NCI-H524 treated with DMSO at 0.1 percent for 48 hours (cell line): Measurements from ENCODE around the gene GBF1.
"Not testable (repeated sequence)": the region's sequence is repeated elsewhere in the genome, so short reads cannot be mapped to it uniquely, and the experiment has no call there.

Experiments
- DNase-seq: peaks from one replicate; lab custom pipeline; 2025; lab: John Stamatoyannopoulos, UW

Gene GBF1

GRCh38 chr10:102267748-102268147, 22.4 kb downstream of the GBF1 start:
- DNase-seq, result no peak

GRCh38 chr10:102268375-102268888, 23.1 kb downstream of the GBF1 start:
- DNase-seq, result no peak

DNA sequence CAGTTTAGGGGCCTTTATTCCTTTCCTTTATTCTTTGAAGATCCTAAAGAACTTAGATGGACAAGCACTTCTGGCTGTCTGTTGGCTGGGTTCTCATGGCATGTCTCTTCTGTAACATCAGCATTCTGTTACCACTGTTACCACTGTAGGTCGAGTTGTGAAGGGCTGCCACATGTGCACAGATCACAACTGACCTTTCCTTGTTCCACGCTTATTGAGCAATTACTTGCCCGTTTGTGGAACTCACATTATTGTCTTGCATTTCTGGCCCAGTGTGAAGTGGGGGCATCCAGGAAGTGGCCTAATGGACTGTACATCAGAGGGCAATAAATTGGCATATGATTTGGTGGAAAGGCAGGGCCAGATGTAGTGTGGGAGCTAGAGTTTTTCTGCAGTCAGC, 23.7 kb downstream of the GBF1 start:
- DNase-seq, result no peak

DNA sequence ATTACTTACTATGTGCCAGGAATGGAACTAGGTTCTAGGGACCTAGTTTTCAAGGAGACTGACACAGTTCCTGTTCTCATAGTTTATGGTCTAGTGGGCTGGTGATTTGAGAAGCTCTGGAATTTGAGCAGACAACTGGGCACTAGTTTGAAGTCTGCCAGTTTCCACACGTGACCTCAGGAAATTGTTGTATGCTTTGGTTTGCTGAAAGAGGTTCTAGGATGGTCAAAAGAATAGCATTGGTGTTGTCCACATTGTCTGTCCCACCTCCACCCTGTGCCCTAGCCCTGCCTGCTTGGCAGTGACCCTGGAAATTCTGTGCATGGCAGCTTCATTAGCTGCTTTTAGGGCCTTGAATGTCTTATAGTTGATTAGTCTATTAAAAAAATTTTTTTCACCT, 28.7 kb downstream of the GBF1 start:
- DNase-seq, result no peak

DNA sequence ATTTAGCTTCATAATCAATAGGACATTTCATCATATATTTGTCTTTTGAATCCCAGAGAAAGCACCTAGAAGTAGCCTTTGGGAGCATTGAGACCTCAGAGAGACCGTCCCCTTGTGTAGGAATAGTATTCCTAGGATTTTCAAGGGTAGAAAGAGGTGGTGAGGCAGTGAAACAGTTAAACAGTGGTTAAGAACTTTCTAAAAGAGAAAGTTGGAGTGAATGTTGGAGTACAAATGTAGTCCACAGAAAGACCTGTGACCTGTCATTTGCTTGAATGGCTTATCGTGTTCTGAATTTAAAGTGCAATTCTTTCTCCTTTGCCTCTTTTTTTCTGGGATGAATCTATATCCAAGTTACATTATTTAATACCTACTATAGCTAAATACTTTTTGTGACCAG, 30.0 kb downstream of the GBF1 start:
- no peak for DNase-seq

GRCh38 chr10:102279104-102279503, 33.8 kb downstream of the GBF1 start:
- no peak for DNase-seq

GRCh38 chr10:102280397-102281101, 35.2 kb downstream of the GBF1 start:
- DNase-seq, result no peak

GRCh38 chr10:102281102-102281487, 35.8 kb downstream of the GBF1 start:
- DNase-seq, result peak; percentile 45

DNA sequence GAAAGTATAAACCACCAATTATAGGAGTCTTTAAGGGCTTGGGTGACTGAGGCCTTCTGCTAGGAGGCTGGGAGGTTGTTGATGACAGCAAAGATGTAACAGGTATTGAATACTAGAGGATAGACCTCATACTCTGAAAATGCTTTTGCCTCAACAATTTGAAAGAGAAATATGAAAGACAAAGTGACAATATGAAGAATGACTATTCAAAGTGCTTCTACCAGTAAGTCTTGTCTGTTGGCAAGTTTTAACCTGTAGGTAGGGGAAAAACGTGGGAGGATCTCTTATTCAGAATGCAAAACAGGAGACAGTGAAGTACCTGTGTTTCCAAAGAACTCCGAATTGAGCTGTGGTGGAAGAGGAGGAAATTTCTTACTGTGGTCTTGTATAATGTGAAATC, 38.2 kb downstream of the GBF1 start:
- DNase-seq, result no peak

GRCh38 chr10:102283890-102284289, 38.6 kb downstream of the GBF1 start:
- no peak for DNase-seq

DNA sequence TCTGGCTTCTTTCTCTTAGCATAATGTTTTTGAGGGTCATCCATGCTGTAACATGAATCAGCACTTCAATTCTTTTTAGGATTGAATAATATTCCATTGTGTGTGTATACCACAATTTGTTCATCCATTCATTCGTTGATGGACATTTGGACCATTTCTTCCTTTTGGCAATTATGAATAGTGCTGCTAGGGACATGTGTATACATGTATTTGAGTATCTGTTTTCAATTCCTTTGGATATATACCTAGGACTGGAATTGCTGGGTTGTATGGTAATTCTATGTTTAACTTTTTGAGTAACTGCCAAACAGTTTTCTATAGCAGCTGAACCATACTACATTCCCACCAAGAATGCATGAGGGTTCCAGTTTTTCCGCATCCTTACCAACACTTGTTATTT, 39.2 kb downstream of the GBF1 start:
- no peak for DNase-seq

DNA sequence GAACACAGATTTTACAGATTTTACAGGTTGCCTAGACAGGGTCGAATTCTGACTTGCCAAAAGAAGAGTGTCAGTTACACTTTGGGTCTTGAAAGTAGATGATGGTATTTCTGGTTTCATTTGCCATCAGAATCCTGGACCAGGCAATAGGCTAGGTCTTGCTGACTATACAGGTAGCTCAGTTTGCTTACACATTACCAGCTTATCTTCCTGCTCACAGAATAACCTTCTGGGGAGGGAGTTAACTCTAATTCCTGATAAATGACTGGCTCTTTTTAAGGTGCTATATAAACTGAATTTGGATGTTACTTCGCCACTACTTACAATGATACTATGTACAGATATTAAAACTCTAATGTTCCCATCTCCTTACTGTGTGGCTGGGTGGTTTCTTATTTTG, 39.8 kb downstream of the GBF1 start:
- no peak for DNase-seq

DNA sequence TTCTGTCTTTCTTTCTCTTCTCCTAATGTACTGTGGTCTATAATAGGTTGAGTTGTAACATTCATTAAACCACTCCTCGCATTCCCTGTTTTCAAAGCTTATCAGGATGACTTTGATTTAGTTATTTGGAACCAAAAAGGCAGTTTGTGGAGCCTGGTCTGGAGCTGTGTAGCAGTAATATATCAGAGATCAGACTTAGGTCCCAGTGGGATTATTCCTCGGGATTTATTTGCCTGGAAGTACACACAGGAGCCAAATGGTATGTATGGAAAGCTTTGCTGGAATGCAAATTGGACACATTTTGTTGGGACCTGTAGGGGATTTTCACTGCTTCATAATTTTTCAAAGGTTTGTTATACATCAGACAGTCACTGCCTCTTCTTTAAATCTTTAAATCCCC, 40.9 kb downstream of the GBF1 start:
- DNase-seq, result no peak

- DNase-seq, result no peak
Observed at GRCh38 chr10:102287538-102287937, 42.2 kb downstream of the GBF1 start.

- DNase-seq, result peak; percentile 87
Observed at GRCh38 chr10:102287991-102288390, 42.7 kb downstream of the GBF1 start.

- DNase-seq, result no peak
Observed at GRCh38 chr10:102289356-102289755, 44.0 kb downstream of the GBF1 start.

DNA sequence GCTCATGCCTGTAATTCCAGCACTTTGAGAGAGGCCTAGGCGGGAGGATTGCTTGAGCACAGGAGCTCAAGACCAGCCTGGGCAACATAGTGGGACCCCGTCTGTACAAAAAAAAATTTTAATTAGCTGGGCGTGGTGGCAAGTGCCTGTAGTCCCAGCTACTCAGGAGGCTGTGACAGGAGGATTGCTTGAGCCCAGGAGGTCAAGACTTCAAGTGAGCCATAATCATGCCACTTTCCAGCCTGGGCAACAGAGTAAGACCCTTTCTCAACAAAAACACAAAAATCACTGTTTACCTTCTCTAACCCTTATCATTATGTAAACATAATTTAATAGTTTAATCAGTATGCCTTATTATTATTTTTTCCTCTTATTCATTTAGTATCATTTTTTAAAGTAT, 44.5 kb downstream of the GBF1 start:
- DNase-seq, result no peak

DNA sequence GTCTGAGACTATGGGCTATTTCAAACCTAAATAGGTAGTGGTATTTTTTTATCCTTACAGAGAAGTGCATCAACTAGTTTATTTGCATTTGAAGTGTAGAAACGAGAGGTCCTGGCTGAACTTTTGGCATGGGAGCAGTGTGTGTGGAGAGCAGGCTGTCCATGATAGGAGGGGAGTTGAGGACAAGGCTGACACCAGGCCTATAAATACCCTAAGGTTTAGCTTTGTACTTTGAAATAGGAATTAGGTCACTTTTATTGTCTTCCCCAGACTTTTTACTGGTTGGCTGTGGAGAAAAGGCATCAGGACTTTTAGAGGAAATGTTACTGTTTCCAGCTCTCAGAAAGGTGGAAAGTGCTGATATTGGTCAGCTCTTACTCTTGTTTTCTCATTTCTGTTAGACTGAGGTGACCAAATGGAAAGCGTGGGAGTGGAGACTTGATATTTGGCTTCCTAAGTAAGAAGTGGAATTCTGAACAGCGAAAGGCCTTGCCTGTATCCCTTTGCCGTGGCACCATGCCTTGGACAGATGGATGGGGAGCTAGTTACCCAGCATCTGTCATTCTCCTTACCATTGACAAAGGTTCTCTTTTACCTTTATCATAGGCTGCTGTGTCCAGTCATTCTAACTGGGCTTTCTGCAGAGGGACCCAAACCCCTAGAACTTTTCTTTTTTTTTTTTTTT, 46.0 kb downstream of the GBF1 start:
- DNase-seq, result no peak

- DNase-seq, result no peak
Observed at GRCh38 chr10:102297101-102297500, 51.8 kb downstream of the GBF1 start.

DNA sequence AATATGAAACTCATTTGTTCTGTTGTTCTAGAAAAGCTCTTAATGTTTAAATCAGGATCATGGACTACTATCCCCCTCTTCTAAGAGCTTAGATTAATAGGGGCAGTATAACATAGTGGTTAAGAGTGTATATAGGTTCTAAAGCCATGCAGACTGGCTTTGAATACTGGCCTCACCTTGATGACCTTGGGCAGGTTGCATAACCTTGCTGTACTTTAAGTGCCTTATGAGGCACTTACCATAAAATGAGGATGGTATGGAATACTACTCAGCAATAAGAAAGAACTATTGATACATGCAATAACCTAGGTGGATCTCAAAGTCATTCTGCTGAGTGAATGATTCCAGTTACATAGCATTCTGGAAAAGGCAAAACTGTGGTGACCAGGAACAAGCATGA, 53.6 kb downstream of the GBF1 start:
- no peak for DNase-seq

GRCh38 chr10:102299873-102300272, 54.5 kb downstream of the GBF1 start:
- no peak for DNase-seq

DNA sequence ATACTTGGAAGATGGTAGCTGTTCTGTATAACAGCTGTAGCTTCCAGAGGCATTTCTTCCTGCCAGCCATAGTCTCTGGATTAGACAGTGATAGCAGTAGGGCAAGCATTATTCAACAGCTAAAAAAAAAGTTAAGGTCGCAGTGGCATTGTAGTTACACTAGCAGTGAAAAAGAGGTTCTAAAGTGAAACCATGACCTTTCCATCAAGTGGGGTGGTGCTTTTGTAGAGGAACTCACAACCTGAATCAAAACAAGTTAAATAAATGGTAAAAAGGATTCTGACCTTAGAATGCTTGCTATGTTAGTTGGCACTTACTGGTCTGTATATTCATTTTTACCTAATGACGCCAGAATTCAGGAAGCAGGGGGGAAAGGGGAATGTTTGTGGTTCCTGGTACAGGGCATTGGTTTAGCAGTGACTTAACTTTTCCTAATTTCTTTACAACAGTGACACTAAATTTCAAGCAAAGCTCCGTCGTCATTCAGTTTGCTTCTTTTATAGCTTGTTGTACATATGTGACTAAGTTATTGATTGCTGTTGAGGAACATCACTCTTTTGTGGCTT, 55.0 kb downstream of the GBF1 start:
- no peak for DNase-seq

- DNase-seq, result not testable (repeated sequence)
Observed at GRCh38 chr10:102300912-102301311, 55.6 kb downstream of the GBF1 start.
